Esophagus muscularis mucosa (tissue), 4 donors: ENCODE results near the gene POU2AF3. TPM values are rescaled to one million over a fixed set of nuclear protein-coding genes. Genes with fewer than 3 reads are reported as not detected.

Experiments used
- DNase-seq: peaks from one replicate; pipeline ENCODE4 v3.0.0-alpha.2; 2017; ENCODE audit errors: extremely low spot score
- H3K27ac ChIP-seq, 4 donors: fragments of 200-600 bp; sonication (generic); replicated peaks in 1 of 4; 1 replicate in 3 of 4; 2 replicates in 1 of 4; pipeline ENCODE4 v1.5.1; 2016 to 2019; ENCODE audit warnings: mild to moderate bottlenecking in 1 of 4
- H3K27me3 ChIP-seq, 4 donors: fragments of 200-600 bp; sonication (generic); one replicate each; pipeline versions ENCODE4 v1.5.1 to v1.6.0; 2016 to 2019
- H3K36me3 ChIP-seq, 4 donors: fragments of 200-600 bp; sonication (generic); one replicate each; pipeline ENCODE4 v1.5.1; 2016 to 2019
- H3K4me1 ChIP-seq, 4 donors: fragments of 200-600 bp; sonication (generic); one replicate each; pipeline ENCODE4 v1.5.1; 2016 to 2019
- H3K4me3 ChIP-seq, 4 donors: fragments of 200-600 bp; sonication (generic); 1 replicate in 2 of 4; 2 replicates in 2 of 4; pipeline ENCODE4 v1.5.1; 2016 to 2019; ENCODE audit warnings: mild to moderate bottlenecking in 4 of 4, moderate library complexity in 1 of 4
- H3K9me3 ChIP-seq, 4 donors: fragments of 200-600 bp; sonication (generic); 1 replicate in 3 of 4; 2 replicates in 1 of 4; pipeline ENCODE4 v1.5.1; 2016 to 2019
- EP300 ChIP-seq: sonication (generic); formaldehyde crosslinking; IDR thresholded peaks from one replicate; pipeline ENCODE4 v1.6.1; 2017; ENCODE audit warnings: antibody characterized with exemption
- POLR2A ChIP-seq: fragments of 450-650 bp; IDR thresholded peaks from one replicate; pipeline ENCODE4 v1.6.1; 2017; ENCODE audit warnings: antibody characterized with exemption, moderate library complexity, mild to moderate bottlenecking, low read depth
- POLR2AphosphoS5 ChIP-seq, 2 donors: sonication (generic); formaldehyde crosslinking; IDR thresholded peaks; one replicate each; pipeline ENCODE4 v1.6.1; 2017; ENCODE audit warnings: antibody characterized with exemption in 2 of 2
- WGBS: methylation state at CpG from one replicate; pipeline ENCODE4 v1.1.5; 2018; 5-methylcytosine and 5-hydroxymethylcytosine counted together
- intact Hi-C: fragments of 100-400 bp; cut with DNase I; formaldehyde crosslinking; loops from one replicate; pipeline ENCODE4 v1.15.1; 2023
- total RNA-seq, 4 donors: library from RNA; depleted of rRNA; stranded (reverse); fragments of >200 nt; gene quantifications; one replicate each; pipeline versions ENCODE4 v1.1.0 to v1.2.1, GENCODE V29; 2016
- TF ChIP-seq, protein P1 (sequence below), 3 experiments: fragments of 200-600 bp in 2 of 3; fragments of 450-650 bp in 1 of 3; sonication (generic) in 2 of 3; IDR thresholded peaks; one replicate each; pipeline ENCODE4 v1.5.1; 2017 to 2019; ENCODE audit warnings: antibody characterized with exemption in 3 of 3, mild to moderate bottlenecking in 2 of 3, moderate library complexity in 1 of 3

The POU2AF3 gene
- total RNA-seq, 4 donors from 2014 or later: 0.99 to 2.9 (median 2.2) TPM; not detected in 1

DNA sequence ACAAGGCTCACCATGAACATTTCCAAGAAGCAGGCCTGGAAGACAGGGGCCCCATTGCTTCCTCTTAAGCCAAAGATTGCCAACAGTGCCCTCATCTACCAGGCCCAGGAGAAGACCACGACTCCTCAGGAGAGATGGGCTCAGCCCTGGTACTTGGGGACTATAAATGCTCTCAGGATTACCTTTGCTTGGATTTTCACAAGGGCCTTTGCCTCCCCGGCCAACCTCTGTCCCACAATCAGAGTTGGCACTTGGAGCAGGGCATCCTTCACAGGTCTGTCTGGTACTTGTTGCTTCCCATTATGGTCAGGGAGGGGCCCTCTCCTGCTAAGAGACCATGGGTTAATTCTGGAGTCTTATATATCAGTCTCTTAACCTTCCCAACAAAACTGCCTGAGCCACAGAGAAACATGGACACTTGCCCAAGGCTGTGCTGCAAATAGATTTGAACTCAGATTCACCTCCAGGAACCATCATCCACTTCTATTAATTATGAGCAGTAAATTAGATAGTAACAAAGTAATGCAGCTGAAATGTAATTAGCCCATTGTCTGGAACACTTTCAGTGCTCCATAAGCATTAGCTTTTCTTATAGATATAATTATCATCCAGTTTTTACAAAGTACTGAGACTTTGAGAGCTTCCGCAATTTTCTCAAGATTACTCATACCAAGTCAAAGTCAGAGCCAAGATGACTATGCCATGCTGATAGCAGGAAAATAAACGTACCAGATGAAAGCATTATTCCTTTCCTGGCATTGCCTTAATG is 33.5 kb downstream of the POU2AF3 start:
- intact Hi-C loops: no loop called here
- Histone ChIP-seq H3K4me3 (no peak overlapping the region), H3K4me1 (peaks cover 19 to 57% (median 47%) of the 10 kb centered on the region in 4 donors), H3K36me3 (no peaks in the 10 kb centered on the region), H3K9me3 (no peaks in the 10 kb centered on the region), H3K27me3 (no peaks in the 10 kb centered on the region), H3K27ac (peak overlapping the region; percentile 51 to 78 (median 72))
- WGBS: 46% methylated on average over 4 of the region's 4 CpGs
- DNase-seq: no peak
- TF ChIP-seq POLR2A (no peak), EP300 (no peak), POLR2AphosphoS5 (IDR thresholded peaks at IDR 0.05) (peak in 1 of 2 donors; percentile 49)
- TF ChIP-seq, protein P1, sequence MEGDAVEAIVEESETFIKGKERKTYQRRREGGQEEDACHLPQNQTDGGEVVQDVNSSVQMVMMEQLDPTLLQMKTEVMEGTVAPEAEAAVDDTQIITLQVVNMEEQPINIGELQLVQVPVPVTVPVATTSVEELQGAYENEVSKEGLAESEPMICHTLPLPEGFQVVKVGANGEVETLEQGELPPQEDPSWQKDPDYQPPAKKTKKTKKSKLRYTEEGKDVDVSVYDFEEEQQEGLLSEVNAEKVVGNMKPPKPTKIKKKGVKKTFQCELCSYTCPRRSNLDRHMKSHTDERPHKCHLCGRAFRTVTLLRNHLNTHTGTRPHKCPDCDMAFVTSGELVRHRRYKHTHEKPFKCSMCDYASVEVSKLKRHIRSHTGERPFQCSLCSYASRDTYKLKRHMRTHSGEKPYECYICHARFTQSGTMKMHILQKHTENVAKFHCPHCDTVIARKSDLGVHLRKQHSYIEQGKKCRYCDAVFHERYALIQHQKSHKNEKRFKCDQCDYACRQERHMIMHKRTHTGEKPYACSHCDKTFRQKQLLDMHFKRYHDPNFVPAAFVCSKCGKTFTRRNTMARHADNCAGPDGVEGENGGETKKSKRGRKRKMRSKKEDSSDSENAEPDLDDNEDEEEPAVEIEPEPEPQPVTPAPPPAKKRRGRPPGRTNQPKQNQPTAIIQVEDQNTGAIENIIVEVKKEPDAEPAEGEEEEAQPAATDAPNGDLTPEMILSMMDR (IDR thresholded peaks at IDR 0.05): no peak

DNA sequence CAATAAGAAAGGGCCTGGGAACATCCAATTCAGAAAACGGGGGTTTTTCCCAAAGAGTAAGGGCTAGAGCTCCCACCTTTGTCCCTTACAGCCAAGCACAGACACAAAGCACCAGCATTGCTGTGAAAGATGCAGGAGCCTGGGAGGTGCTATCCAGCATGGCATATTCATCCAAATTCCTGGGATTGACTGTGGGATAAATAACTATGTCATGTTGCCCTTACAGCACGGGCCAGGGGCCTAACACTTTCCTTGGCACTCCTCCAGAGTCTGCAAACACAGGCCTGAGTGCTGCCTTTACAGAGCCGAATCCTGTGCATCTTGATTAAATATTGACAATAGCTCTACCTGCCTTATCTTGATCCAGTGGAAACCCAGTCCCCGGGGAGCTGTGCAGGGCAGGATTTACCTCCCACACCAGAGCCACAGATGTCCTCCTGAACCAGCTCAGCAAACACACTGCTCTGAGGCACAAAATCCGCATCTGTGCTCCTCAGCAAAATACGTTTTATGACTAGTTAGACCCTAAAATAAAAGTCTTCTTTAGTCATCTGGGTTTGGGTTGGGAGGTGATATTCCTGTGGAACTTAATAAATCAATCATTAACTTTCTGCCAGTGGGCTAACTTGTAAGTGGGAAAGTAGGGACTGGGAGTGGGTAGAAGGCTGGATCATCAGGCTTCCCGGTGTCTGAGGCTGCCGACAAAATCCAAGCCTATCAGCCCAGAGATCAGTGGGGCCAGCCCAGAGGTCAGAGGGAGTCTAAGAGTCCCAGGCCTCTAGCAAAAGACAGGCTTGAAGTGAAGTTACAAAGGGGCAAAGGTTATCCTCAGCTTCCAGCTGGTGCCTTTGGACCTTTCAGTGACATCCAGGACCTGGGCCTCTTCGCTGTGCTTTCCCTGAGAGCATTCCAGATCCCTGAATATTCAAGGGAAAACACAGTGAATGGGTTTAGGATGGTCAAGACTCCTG is 36.5 kb downstream of the POU2AF3 start:
- no peak overlapping the region for H3K4me3 ChIP-seq
- no peaks in the 10 kb centered on the region for H3K36me3 ChIP-seq
- TF ChIP-seq POLR2A: no peak
- no peak for TF ChIP-seq EP300
- TF ChIP-seq POLR2AphosphoS5 (IDR thresholded peaks at IDR 0.05): no peak
- 83% methylated on average over 8 of the region's 9 CpGs for WGBS
- intact Hi-C loops: no loop called here
- no peak for DNase-seq
- H3K27me3 ChIP-seq: no peaks in the 10 kb centered on the region
- H3K9me3 ChIP-seq: peaks cover 0 to 2% (median 0%) of the 10 kb centered on the region in 4 donors
- H3K27ac ChIP-seq: no peak overlapping the region
- peaks cover 17 to 42% (median 37%) of the 10 kb centered on the region in 4 donors for H3K4me1 ChIP-seq

DNA sequence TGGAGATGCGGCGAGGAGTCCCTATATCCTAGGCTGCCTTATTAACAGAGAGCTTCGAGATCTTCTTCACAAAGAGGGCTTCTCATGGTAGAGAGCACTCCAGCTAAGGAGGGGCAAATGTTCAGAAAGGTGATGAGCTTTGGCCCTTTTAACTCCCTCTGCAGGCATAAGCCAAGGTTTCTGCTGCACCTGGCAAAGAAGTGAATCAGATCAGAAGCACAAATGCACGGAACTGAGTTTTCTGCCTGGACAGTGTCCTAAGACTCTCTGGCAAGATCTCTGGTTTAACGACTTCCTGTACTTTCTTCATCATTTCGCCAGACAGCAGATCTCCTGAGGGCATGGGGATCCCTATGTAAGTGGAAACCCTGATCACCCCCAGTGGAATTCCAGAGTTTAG is 37.2 kb downstream of the POU2AF3 start:
- Histone ChIP-seq H3K4me1 (peaks cover 15 to 35% (median 29%) of the 10 kb centered on the region in 4 donors), H3K27ac (no peak overlapping the region), H3K4me3 (no peak overlapping the region), H3K9me3 (peaks cover 0 to 8% (median 0%) of the 10 kb centered on the region in 4 donors), H3K27me3 (no peaks in the 10 kb centered on the region), H3K36me3 (no peaks in the 10 kb centered on the region)
- 82% methylated on average over 6 of the region's 6 CpGs for WGBS
- no peak for DNase-seq
- intact Hi-C loops: no loop called here
- TF ChIP-seq POLR2AphosphoS5 (IDR thresholded peaks at IDR 0.05) (no peak), POLR2A (no peak), EP300 (no peak)
- TF ChIP-seq, protein P1 (IDR thresholded peaks at IDR 0.05): no peak

DNA sequence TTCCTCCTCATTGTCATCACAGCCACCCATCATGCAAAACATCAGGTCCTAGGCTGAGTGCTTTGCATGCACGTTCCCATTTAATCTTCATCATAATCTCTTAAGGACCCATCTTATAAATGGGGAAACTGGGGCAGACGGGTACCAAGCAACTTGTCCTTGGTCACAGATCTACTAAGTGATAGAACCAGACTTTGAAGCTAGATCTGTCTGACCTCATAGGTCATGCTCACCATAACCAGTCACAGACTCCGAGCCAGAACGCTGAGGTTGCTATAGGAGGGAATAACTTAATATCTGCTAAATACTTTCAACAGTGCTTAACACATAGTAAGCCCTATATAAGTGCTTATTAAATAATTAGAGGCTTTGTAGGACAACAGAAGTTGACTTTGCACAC is 37.7 kb downstream of the POU2AF3 start:
- no peak overlapping the region for H3K27ac ChIP-seq
- intact Hi-C loops: no loop called here
- WGBS: 92% methylated on average over 4 of the region's 4 CpGs

More for the DNA sequence above, 37.7 kb downstream of the POU2AF3 start:
- TF ChIP-seq, protein P1 (IDR thresholded peaks at IDR 0.05): no peak
- no peak for TF ChIP-seq POLR2A
- TF ChIP-seq EP300: no peak
- no peak for TF ChIP-seq POLR2AphosphoS5 (IDR thresholded peaks at IDR 0.05)
- H3K4me1 ChIP-seq: peaks cover 15 to 30% (median 26%) of the 10 kb centered on the region in 4 donors
- H3K9me3 ChIP-seq: peaks cover 0 to 8% (median 0%) of the 10 kb centered on the region in 4 donors
- no peaks in the 10 kb centered on the region for H3K36me3 ChIP-seq
- no peak overlapping the region for H3K4me3 ChIP-seq
- no peak for DNase-seq
- no peaks in the 10 kb centered on the region for H3K27me3 ChIP-seq
